Measurements from ENCODE around the gene OR2D3. TPM values are rescaled to one million over a fixed set of nuclear protein-coding genes. Genes with fewer than 3 reads are reported as not detected.

Gene OR2D3
- total and polyA plus RNA-seq, 2 of the 4 experiments (the other 2 are of a cell fraction) = not detected

DNA sequence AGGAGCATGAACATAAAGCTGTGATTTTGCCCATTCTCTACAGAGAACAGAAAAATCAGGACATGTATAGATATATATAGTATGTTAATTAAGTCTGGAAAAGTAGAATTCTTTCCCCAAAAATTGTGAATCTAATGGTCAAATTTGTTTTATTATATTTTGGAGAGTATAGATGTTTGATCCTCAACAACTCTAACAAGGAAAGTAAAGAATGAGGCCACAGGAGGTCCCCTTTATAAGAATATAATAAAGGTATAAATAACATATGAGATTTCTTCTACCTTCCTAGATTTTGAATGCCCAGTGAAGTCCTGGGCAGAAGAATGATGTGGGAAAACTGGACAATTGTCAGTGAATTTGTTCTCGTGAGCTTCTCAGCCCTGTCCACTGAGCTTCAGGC lies 44.5 kb upstream of the OR2D3 start, which contains the start of gene OR10A4:
Gene OR10A4 (plus strand): TSS at position 301 of the 400 bp plus-strand sequence. CDS start 23 bp downstream, at position 324.
- H2AK5ac ChIP-seq (ENCODE audit: low read depth, low read length) = no peak within 1 kb of the TSS
- H2BK5ac ChIP-seq (ENCODE audit: low read depth, low read length, poor library complexity, severe bottlenecking) = no peak within 1 kb of the TSS
- H3K56ac ChIP-seq (ENCODE audit: extremely low read depth, insufficient read depth, low read length) = no peak within 1 kb of the TSS
- H3K36me3 ChIP-seq (ENCODE audit: control insufficient read depth, insufficient read depth, low read length) = no peaks in the 10 kb centered on the region
- no peak within 1 kb of the TSS for H4K8ac ChIP-seq (ENCODE audit: low read depth in 2 of 2, low read length in 2 of 2)
- intact Hi-C loops (cut with micrococcal nuclease) = no loop called here
- no peak within 1 kb of the TSS for H4K91ac ChIP-seq (ENCODE audit: insufficient read depth, low read depth, low read length)
- no peak within 1 kb of the TSS for H2BK15ac ChIP-seq (ENCODE audit: low read depth, low read length)
- H3K23ac ChIP-seq (ENCODE audit: low read depth, low read length) = no peak within 1 kb of the TSS
- no peak within 1 kb of the TSS for H4K5ac ChIP-seq (ENCODE audit: low read depth, low read length)
- no peak within 1 kb of the TSS for H3K4me3 ChIP-seq (ENCODE audit: insufficient read depth, low read depth, low read length)
- H2BK20ac ChIP-seq (ENCODE audit: low read depth, low read length) = no peak within 1 kb of the TSS
- H3K14ac ChIP-seq (replicated peaks; ENCODE audit: low read depth, low read length) = no peak within 1 kb of the TSS
- no peak for TF ChIP-seq MXI1 (IDR thresholded peaks at IDR 0.05; ENCODE audit: borderline replicate concordance, low read depth, low read length)
- no peak for TF ChIP-seq NFE2L2 (IDR thresholded peaks at IDR 0.05; ENCODE audit: low read depth, low read length)
- TF ChIP-seq, protein P1, sequence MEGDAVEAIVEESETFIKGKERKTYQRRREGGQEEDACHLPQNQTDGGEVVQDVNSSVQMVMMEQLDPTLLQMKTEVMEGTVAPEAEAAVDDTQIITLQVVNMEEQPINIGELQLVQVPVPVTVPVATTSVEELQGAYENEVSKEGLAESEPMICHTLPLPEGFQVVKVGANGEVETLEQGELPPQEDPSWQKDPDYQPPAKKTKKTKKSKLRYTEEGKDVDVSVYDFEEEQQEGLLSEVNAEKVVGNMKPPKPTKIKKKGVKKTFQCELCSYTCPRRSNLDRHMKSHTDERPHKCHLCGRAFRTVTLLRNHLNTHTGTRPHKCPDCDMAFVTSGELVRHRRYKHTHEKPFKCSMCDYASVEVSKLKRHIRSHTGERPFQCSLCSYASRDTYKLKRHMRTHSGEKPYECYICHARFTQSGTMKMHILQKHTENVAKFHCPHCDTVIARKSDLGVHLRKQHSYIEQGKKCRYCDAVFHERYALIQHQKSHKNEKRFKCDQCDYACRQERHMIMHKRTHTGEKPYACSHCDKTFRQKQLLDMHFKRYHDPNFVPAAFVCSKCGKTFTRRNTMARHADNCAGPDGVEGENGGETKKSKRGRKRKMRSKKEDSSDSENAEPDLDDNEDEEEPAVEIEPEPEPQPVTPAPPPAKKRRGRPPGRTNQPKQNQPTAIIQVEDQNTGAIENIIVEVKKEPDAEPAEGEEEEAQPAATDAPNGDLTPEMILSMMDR (conservative IDR thresholded peaks at IDR 0.05; ENCODE audit: low read depth, low read length) = no peak
- no peak for TF ChIP-seq RAD21 (IDR thresholded peaks at IDR 0.05; ENCODE audit: low read length)
- no peak for TF ChIP-seq POLR2A (IDR thresholded peaks at IDR 0.05; ENCODE audit: low read depth, low read length)
- H3K27ac ChIP-seq (ENCODE audit: insufficient read depth, low read length) = no peak within 1 kb of the TSS
- no peaks in the 10 kb centered on the region for H4K20me1 ChIP-seq (ENCODE audit: insufficient read depth, low read length)
- H3K9me3 ChIP-seq (ENCODE audit: control insufficient read depth, insufficient read depth, low read length) = peaks cover 3% of the 10 kb centered on the region; the same call in 1 of the 2 replicates
- ChIA-PET CTCF (no interaction called here), POLR2A (ENCODE audit: unreplicated experiment) (no interaction called here)
- H3K9ac ChIP-seq (ENCODE audit: low read depth, low read length) = no peak within 1 kb of the TSS
- DNase-seq = no peak
- no peak within 1 kb of the TSS for H2BK120ac ChIP-seq (ENCODE audit: low read depth, low read length)
- dilution Hi-C loops (cut with HindIII; ENCODE audit: low sequenced_read_pairs, unreplicated experiment) = no loop called here
- no peaks in the 10 kb centered on the region for H3K79me1 ChIP-seq (ENCODE audit: low read depth in 1 of 2, low read length in 2 of 2)
- H2AK9ac ChIP-seq (replicated peaks; ENCODE audit: low read depth, low read length, poor library complexity) = no peak within 1 kb of the TSS
- no CpG with 5 or more reads among the region's 1 CpG for WGBS, 2 experiments (ENCODE audit: extremely low coverage in 2 of 2, insufficient read length in 1 of 2)
- H3K4me2 ChIP-seq (ENCODE audit: low read depth, low read length) = no peak within 1 kb of the TSS
- no peak within 1 kb of the TSS for H3K18ac ChIP-seq (ENCODE audit: low read depth, low read length)
- no TSS peak for BruUV-seq (replicated peaks)
- in situ Hi-C loops (cut with MboI; ENCODE audit: low sequenced_read_pairs) = no loop called here
- H3K27me3 ChIP-seq (ENCODE audit: control insufficient read depth, insufficient read depth, low read length) = no peaks in the 10 kb centered on the region
- H3K9me1 ChIP-seq (ENCODE audit: insufficient read depth, low read length) = no peaks in the 10 kb centered on the region
- no peak for ATAC-seq (ENCODE audit: low read depth)
- peak within 1 kb of the TSS; percentile 32 for H2AFZ ChIP-seq (replicated peaks; ENCODE audit: low read length, poor library complexity)
- no peak within 1 kb of the TSS for H3K4ac ChIP-seq (ENCODE audit: low read depth, low read length)
- no peaks in the 10 kb centered on the region for H3K4me1 ChIP-seq (ENCODE audit: control insufficient read depth, insufficient read depth, low read length)

Measured in IMR-90 (cell line).